HG03280 (cell line): ENCODE results near the gene NLE1.
A peak's percentile ranks its signal among the peaks of the same experiment; 100 is the strongest.
"Not testable (repeated sequence)": the region's sequence is repeated elsewhere in the genome, so short reads cannot be mapped to it uniquely, and the experiment has no call there.

Experiments
- ATAC-seq: cut with Tn5 transposase; IDR thresholded peaks from one replicate; pipeline ENCODE4 v1.9.1; 2021; ENCODE audit warnings: mild to moderate bottlenecking, moderate library complexity; ENCODE audit not compliant: unreplicated experiment

The NLE1 gene

GRCh38 chr17:35141681-35142466 is at the start of gene NLE1:
TSS of gene NLE1 (minus strand) at chr17:35142303. CDS start at chr17:35142275, 28 bp downstream.
- peak; percentile 93 for ATAC-seq

GRCh38 chr17:35191001-35191695 is 49.0 kb upstream of the NLE1 start:
- no peak for ATAC-seq

GRCh38 chr17:35189291-35189690 is 47.2 kb upstream of the NLE1 start:
- ATAC-seq, result no peak

GRCh38 chr17:35188111-35188510 is 46.0 kb upstream of the NLE1 start:
- no peak for ATAC-seq

- ATAC-seq, result no peak
Measured at GRCh38 chr17:35187481-35187880, 45.4 kb upstream of the NLE1 start.

GRCh38 chr17:35185849-35186248 is 43.7 kb upstream of the NLE1 start:
- ATAC-seq, result no peak

GRCh38 chr17:35184274-35184673 is 42.2 kb upstream of the NLE1 start:
- no peak for ATAC-seq

- ATAC-seq, result no peak
Measured at GRCh38 chr17:35183332-35183731, 41.2 kb upstream of the NLE1 start.

GRCh38 chr17:35179379-35179778 is 37.3 kb upstream of the NLE1 start:
- ATAC-seq, result not testable (repeated sequence)

GRCh38 chr17:35176897-35177296 is 34.8 kb upstream of the NLE1 start:
- no peak for ATAC-seq

GRCh38 chr17:35175638-35176415 is 33.7 kb upstream of the NLE1 start:
- no peak for ATAC-seq

- ATAC-seq, result no peak
Measured at GRCh38 chr17:35174835-35175334, 32.8 kb upstream of the NLE1 start.

- ATAC-seq, result not testable (repeated sequence)
Measured at GRCh38 chr17:35172321-35172720, 30.2 kb upstream of the NLE1 start.

GRCh38 chr17:35171834-35172233 is 29.7 kb upstream of the NLE1 start:
- ATAC-seq, result no peak

- ATAC-seq, result no peak
Measured at GRCh38 chr17:35170968-35171771, 29.1 kb upstream of the NLE1 start.

- no peak for ATAC-seq
Measured at GRCh38 chr17:35169835-35170363, 27.8 kb upstream of the NLE1 start.

GRCh38 chr17:35167666-35168065 is 25.6 kb upstream of the NLE1 start:
- no peak for ATAC-seq

- ATAC-seq, result no peak
Measured at GRCh38 chr17:35167046-35167445, 24.9 kb upstream of the NLE1 start.

GRCh38 chr17:35166526-35166925 is 24.4 kb upstream of the NLE1 start:
- ATAC-seq, result no peak

GRCh38 chr17:35164716-35165115 is 22.6 kb upstream of the NLE1 start:
- no peak for ATAC-seq
